Measurements from ENCODE around the gene TNS1. TPM values are rescaled to one million over a fixed set of nuclear protein-coding genes. Genes with fewer than 3 reads are reported as not detected.
A peak's percentile ranks its signal among the peaks of the same experiment; 100 is the strongest.

The TNS1 gene
- total RNA-seq, 1 experiment from 2014 or later = 4.5 TPM

DNA sequence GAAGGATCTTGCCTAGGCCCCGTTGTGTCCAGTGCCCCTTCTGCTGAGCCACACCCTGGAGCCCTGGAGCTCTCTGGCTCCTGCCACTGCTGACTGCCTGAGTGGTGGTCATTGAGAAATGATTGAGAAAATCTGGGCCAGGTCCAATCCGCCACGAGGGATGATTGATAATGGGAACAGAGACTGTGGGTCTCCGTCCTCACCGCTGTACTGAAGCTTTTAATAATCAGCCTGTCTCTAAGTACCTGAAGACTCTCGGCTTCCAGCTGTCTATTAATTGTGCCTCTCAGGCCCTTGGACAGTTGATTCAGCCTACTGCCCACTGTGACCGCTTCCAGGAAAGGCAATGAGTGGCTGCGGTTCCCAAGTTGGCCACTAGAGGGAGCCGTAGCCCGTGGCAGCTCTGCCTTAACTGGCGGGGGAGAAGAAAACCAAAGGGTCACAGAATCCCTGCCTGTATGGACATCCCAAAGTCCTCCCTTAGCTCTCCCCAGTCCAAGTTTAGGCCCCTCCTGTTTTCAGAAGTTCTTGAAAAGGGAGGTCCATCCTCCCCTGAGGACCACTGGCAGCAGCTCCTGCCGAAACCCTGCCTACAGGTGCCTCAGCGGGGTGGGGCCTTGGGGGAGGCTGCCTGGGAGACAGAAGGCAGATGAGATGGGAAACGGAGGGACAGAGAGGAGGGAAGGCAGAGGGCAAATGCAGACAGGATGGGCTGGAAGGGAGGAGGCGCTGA lies 213.6 kb downstream of the TNS1 start:
- Mint-ChIP-seq H3K36me3 (peaks cover 16% of the 10 kb centered on the region), H3K27ac (no peak overlapping the region), H3K9me3 (peaks cover 17% of the 10 kb centered on the region), H3K4me3 (peak overlapping the region; percentile 48), H3K27me3 (ENCODE audit: low read depth) (peaks cover 15% of the 10 kb centered on the region), H3K4me1 (peaks cover 15% of the 10 kb centered on the region)
- ChIA-PET POLR2A (interaction anchor here (0.9 kb wide), 1 partner anchor 97 kb away, joined by 3 read pairs; no protein-coding TSS in a partner anchor), CTCF (interaction anchor here (0.6 to 8.5 kb wide), 56 partner anchors 9 to 286 kb away, joined by 3 to 158 read pairs (median 5); partner anchors contain the start of gene RUFY4)
- peak; percentile 64 for ATAC-seq
- peak; percentile 90 for DNase-seq (ENCODE audit: low spot score)
- TF ChIP-seq NFATC4 (CRISPR knock-in tag; IDR thresholded peaks at IDR 0.05) = no peak
- TF ChIP-seq, protein P1, sequence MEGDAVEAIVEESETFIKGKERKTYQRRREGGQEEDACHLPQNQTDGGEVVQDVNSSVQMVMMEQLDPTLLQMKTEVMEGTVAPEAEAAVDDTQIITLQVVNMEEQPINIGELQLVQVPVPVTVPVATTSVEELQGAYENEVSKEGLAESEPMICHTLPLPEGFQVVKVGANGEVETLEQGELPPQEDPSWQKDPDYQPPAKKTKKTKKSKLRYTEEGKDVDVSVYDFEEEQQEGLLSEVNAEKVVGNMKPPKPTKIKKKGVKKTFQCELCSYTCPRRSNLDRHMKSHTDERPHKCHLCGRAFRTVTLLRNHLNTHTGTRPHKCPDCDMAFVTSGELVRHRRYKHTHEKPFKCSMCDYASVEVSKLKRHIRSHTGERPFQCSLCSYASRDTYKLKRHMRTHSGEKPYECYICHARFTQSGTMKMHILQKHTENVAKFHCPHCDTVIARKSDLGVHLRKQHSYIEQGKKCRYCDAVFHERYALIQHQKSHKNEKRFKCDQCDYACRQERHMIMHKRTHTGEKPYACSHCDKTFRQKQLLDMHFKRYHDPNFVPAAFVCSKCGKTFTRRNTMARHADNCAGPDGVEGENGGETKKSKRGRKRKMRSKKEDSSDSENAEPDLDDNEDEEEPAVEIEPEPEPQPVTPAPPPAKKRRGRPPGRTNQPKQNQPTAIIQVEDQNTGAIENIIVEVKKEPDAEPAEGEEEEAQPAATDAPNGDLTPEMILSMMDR (IDR thresholded peaks at IDR 0.05) = peak; percentile 98
- TF ChIP-seq, protein P2, sequence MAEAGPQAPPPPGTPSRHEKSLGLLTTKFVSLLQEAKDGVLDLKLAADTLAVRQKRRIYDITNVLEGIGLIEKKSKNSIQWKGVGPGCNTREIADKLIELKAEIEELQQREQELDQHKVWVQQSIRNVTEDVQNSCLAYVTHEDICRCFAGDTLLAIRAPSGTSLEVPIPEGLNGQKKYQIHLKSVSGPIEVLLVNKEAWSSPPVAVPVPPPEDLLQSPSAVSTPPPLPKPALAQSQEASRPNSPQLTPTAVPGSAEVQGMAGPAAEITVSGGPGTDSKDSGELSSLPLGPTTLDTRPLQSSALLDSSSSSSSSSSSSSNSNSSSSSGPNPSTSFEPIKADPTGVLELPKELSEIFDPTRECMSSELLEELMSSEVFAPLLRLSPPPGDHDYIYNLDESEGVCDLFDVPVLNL (CRISPR knock-in tag; IDR thresholded peaks at IDR 0.05; ENCODE audit: borderline replicate concordance, low read depth) = no peak
- TF ChIP-seq MXD4 (CRISPR knock-in tag; IDR thresholded peaks at IDR 0.05; ENCODE audit: borderline replicate concordance) = no peak
- TF ChIP-seq ZNF263 (CRISPR knock-in tag; IDR thresholded peaks at IDR 0.05; ENCODE audit: low read depth) = peak; percentile 52; the same call in 1 of the 2 replicates
- TF ChIP-seq ZNF219 (CRISPR knock-in tag; IDR thresholded peaks at IDR 0.05; ENCODE audit: borderline replicate concordance) = no peak
- TF ChIP-seq, protein P3, sequence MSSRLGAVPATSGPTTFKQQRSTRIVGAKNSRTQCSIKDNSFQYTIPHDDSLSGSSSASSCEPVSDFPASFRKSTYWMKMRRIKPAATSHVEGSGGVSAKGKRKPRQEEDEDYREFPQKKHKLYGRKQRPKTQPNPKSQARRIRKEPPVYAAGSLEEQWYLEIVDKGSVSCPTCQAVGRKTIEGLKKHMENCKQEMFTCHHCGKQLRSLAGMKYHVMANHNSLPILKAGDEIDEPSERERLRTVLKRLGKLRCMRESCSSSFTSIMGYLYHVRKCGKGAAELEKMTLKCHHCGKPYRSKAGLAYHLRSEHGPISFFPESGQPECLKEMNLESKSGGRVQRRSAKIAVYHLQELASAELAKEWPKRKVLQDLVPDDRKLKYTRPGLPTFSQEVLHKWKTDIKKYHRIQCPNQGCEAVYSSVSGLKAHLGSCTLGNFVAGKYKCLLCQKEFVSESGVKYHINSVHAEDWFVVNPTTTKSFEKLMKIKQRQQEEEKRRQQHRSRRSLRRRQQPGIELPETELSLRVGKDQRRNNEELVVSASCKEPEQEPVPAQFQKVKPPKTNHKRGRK (CRISPR knock-in tag; IDR thresholded peaks at IDR 0.05; ENCODE audit: borderline replicate concordance) = no peak
- no peak for TF ChIP-seq ZNF423 (CRISPR knock-in tag; IDR thresholded peaks at IDR 0.05)
- TF ChIP-seq RELA (CRISPR knock-in tag; IDR thresholded peaks at IDR 0.05; ENCODE audit: borderline replicate concordance) = no peak
- TF ChIP-seq, protein P4, sequence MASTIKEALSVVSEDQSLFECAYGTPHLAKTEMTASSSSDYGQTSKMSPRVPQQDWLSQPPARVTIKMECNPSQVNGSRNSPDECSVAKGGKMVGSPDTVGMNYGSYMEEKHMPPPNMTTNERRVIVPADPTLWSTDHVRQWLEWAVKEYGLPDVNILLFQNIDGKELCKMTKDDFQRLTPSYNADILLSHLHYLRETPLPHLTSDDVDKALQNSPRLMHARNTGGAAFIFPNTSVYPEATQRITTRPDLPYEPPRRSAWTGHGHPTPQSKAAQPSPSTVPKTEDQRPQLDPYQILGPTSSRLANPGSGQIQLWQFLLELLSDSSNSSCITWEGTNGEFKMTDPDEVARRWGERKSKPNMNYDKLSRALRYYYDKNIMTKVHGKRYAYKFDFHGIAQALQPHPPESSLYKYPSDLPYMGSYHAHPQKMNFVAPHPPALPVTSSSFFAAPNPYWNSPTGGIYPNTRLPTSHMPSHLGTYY (CRISPR knock-in tag; IDR thresholded peaks at IDR 0.05) = no peak
- no peak for TF ChIP-seq JAZF1 (CRISPR knock-in tag; IDR thresholded peaks at IDR 0.05)

DNA sequence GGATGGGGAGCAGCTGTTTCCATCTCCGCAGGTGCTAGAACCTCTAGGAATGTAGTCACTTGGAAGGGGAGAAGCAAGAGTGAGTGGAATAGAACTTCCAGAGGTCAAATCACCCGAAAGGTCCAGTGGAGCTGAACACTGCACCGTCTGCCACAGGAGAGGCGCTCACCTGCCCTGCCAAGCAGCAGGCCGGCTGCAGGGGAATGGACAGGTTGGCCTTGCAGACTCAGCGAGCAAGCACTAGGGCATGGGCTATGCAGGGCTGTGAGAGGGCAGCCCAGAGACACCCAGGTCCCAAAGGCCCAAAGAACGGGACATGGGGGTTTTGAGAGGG lies 214.2 kb downstream of the TNS1 start:
- DNase-seq (ENCODE audit: low spot score) (no peak), ATAC-seq (no peak)
- H3K9me3 Mint-ChIP-seq = peaks cover 17% of the 10 kb centered on the region
- H3K36me3 Mint-ChIP-seq = peaks cover 16% of the 10 kb centered on the region
- peaks cover 15% of the 10 kb centered on the region for H3K4me1 Mint-ChIP-seq
- ChIA-PET CTCF (interaction anchor here (0.6 to 8.5 kb wide), 49 partner anchors 10 to 286 kb away, joined by 3 to 158 read pairs (median 5); partner anchors contain the start of gene RUFY4), POLR2A (no interaction called here)
- peaks cover 15% of the 10 kb centered on the region for H3K27me3 Mint-ChIP-seq (ENCODE audit: low read depth)
- no peak overlapping the region for H3K27ac Mint-ChIP-seq
- TF ChIP-seq ZNF317 (CRISPR knock-in tag; IDR thresholded peaks at IDR 0.05; ENCODE audit: borderline replicate concordance, low read depth) (no peak), JAZF1 (CRISPR knock-in tag; IDR thresholded peaks at IDR 0.05) (no peak), TCF7 (CRISPR knock-in tag; IDR thresholded peaks at IDR 0.05; ENCODE audit: low read depth) (no peak), GABPB1 (CRISPR knock-in tag; IDR thresholded peaks at IDR 0.05) (no peak), NFATC4 (CRISPR knock-in tag; IDR thresholded peaks at IDR 0.05) (no peak), RORB (CRISPR knock-in tag; IDR thresholded peaks at IDR 0.05) (no peak), FOXK1 (CRISPR knock-in tag; IDR thresholded peaks at IDR 0.05) (no peak), NR2C2 (CRISPR knock-in tag; IDR thresholded peaks at IDR 0.05) (no peak)
- TF ChIP-seq, protein P5, sequence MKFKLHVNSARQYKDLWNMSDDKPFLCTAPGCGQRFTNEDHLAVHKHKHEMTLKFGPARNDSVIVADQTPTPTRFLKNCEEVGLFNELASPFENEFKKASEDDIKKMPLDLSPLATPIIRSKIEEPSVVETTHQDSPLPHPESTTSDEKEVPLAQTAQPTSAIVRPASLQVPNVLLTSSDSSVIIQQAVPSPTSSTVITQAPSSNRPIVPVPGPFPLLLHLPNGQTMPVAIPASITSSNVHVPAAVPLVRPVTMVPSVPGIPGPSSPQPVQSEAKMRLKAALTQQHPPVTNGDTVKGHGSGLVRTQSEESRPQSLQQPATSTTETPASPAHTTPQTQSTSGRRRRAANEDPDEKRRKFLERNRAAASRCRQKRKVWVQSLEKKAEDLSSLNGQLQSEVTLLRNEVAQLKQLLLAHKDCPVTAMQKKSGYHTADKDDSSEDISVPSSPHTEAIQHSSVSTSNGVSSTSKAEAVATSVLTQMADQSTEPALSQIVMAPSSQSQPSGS (CRISPR knock-in tag; IDR thresholded peaks at IDR 0.05; ENCODE audit: borderline replicate concordance, low read depth) = no peak
- TF ChIP-seq, protein P2 (CRISPR knock-in tag; IDR thresholded peaks at IDR 0.05; ENCODE audit: borderline replicate concordance, low read depth) = no peak
- H3K4me3 Mint-ChIP-seq = no peak overlapping the region

Measured in WTC11 (cell line).